GM12874 (cell line): ENCODE measurements around the gene DUSP1.

Experiments used
- TF ChIP-seq, protein P1 (sequence below): IDR thresholded peaks from 2 replicates; pipeline ENCODE4 v1.5.1; 2011; ENCODE audit warnings: low read depth, mild to moderate bottlenecking, control low read depth, low read length, moderate library complexity; ENCODE audit not compliant: insufficient read depth

Gene DUSP1

DNA sequence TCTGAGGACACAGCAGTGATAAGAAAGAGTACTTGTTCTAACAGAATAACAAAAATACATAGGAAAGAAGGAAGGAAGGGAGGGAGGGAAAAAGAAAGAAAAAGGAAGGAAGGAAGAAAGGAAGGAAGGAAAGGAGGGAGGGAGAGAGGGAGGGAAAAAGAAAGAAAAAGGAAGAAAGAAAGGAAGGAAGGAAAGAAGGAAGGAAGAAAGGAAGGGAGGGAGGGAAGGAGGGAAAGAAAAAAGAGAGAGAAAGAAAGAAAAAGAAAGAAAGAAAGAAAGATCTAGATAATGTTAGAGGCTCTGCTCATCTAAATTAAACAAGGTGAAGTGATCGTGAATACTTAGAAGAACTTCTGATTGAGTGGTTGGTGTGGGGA lies 29.8 kb downstream of the DUSP1 start:
- TF ChIP-seq, protein P1, sequence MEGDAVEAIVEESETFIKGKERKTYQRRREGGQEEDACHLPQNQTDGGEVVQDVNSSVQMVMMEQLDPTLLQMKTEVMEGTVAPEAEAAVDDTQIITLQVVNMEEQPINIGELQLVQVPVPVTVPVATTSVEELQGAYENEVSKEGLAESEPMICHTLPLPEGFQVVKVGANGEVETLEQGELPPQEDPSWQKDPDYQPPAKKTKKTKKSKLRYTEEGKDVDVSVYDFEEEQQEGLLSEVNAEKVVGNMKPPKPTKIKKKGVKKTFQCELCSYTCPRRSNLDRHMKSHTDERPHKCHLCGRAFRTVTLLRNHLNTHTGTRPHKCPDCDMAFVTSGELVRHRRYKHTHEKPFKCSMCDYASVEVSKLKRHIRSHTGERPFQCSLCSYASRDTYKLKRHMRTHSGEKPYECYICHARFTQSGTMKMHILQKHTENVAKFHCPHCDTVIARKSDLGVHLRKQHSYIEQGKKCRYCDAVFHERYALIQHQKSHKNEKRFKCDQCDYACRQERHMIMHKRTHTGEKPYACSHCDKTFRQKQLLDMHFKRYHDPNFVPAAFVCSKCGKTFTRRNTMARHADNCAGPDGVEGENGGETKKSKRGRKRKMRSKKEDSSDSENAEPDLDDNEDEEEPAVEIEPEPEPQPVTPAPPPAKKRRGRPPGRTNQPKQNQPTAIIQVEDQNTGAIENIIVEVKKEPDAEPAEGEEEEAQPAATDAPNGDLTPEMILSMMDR: no peak

DNA sequence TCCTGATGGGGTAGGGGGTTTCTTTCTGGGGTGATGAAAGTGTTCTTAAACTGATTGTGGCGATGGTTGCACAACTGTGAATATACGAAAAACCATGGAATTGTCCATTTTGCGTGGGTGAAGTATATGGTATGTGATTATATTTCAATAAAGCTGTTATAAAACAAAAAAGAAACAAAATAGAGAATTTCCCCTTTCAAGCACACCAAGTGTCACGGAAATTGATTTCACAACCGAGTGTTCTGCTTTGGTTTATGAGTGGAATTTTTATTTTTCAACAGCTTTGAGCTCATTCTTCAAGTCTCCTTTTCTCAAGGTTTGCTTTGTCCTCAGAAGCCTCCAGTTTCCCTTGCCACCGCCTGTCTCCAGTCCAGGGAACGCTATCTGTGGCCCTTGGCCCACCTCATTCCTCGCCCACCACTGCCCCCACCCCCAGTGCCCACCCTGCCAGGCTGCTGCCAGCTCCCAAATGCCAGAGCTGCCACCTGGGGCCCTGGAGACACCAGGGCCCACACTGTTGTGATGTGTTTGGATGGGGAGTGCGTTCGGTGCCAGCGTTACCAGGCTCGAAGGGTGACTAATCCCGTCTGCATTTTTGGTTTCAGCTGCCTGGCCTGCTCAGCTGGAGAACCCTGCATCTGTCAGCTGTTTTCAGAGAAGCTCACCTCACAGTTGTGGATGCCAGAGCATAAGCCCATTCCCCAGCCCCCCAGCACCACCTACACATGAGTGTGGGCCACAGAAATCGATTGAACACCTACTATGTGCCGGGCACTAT lies 30.4 kb downstream of the DUSP1 start:
- TF ChIP-seq, protein P1: no peak

DNA sequence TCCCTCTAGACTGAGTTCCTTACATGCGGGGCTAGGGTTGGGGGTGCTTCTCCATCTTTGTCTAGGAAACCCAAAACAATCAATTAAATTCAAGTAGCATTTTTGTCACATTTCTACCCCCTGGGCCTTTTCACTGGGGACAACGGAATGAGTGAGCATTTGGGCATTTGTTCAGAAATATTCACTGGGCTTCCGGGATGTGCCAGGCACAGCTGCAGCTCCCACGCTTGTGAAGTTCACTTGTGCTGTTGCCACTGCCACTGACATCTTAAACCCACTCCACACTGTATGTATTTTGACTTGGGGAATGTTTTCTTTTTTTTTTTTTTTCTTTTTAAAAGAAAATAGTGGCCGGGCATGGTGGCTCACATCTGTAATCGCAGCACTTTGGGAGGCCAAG lies 31.6 kb downstream of the DUSP1 start:
- TF ChIP-seq, protein P1: no peak

DNA sequence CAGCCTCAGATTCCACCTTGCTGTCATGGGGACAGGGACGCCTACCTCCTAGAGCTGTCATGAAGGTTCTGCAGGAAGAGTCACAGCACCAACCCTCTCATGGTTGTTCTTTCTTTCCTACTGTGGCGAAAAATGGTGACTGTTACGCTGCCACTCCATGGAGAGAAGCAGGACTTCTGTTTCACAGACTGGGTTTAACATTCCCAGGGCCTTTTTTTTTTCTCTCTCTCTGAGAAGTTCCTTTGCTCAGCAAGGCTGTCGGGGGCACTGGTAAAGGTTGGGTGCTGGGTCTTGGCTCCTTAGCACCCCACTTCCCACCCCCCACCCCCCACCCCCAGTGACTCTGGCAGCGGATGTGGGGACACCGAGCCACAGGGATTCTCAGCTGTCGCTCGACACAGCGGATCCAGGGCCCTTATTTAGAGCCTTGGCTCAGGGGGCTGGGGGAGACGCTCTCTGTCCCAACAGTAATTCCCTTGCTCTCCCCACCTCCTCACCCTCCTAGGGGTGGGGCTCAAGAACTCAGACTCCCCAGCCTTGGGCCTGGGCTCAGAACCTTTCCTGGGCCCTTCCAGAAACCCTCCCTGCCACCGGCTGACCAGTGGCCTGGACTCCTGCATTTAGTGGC lies 34.4 kb downstream of the DUSP1 start:
- TF ChIP-seq, protein P1: no peak

DNA sequence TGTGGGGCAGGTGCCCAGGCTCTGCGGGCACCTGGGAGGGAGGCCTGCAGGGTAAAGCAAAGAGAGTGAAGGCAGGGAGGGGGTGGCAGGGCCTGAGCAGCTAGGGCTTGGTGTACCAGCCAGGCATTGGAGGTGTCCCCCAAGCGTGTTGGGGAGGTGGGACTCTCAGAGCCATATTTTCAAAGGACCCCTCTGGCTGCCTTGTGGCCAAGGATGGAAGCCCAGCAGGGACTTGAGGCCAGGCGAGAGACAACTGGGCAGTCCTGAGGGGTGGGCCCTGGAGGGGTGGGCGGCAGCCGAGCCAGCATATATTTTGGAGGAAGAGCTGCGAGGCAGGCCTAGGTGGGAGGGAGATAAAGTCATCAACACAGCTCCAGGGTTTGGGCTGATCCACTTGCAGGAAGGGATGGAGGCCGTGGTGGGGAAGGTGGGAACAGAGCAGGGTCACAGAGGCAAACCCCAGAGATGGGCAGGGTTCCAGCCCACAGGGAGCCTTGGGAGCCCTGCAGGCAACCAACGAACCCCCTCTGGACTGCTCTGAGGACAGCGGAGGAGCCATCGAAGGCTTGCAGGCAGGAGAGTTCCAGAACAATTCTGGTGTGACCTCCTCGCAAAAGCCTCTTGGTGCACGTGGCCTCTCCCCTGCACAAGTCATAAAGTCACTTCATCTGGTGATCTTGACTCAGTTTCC lies 35.7 kb downstream of the DUSP1 start:
- TF ChIP-seq, protein P1: no peak

DNA sequence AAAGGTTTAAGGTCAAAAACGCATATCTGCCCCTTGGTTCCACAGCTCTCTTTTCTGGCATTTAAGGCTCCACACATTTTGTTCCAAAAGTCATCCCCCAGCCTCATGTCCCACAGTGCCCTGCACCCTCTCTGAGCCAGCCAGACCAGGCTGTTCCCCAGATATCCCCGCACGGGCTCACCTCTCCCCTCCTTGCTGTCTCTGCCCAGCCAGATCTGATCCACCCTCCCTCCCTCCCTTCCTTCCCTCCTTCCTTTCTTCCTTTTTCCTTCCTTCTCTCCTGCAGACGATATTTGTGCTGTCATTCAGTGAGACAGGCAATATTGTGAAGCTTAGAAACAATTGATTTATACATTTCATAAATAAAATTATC lies 37.0 kb downstream of the DUSP1 start:
- TF ChIP-seq, protein P1: no peak

DNA sequence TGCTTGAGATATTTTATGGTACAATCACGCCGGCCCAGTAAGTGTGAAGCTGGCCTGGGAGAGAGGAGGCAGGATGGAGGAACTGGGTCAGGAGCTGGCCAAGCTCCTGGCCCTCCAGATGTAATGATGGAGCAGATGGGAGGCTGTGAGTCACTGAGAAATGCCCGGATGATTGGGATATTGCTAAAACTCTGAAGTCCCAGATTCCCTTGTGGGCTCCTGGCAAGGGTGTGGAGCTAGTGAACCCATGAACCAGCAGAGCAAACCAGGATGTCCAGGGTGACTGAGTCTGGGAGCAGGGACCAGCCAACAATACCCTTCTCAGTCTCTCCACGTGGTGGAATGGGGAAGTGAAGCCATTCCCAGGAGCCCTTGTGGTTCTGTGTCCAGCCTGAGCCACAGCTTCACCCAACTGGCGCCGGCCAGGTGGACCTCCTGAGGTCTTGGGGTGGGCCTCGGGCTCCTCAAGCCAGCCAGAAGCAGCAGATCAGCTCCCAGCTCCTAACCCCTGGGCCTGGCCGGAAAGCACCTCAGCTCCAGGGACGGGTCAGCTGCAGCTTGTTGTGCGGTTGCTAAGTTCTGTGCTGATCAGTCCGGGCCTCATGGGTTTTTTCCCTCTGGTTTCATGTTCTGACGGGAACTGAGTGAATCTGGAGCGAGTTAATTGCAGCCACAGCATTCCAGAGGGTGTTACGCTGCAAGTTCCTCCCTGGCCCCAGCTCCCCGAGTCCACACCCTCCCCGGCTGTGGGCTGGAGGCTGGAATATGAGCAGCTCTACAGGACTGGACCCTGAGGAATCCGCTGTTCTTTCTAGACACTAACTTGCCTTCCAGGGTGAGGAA lies 37.6 kb downstream of the DUSP1 start:
- TF ChIP-seq, protein P1: no peak
